ENCODE measurements around the gene GUCD1.
"Not testable (repeated sequence)": the region's sequence is repeated elsewhere in the genome, so short reads cannot be mapped to it uniquely, and the experiment has no call there.

Gene GUCD1

DNA sequence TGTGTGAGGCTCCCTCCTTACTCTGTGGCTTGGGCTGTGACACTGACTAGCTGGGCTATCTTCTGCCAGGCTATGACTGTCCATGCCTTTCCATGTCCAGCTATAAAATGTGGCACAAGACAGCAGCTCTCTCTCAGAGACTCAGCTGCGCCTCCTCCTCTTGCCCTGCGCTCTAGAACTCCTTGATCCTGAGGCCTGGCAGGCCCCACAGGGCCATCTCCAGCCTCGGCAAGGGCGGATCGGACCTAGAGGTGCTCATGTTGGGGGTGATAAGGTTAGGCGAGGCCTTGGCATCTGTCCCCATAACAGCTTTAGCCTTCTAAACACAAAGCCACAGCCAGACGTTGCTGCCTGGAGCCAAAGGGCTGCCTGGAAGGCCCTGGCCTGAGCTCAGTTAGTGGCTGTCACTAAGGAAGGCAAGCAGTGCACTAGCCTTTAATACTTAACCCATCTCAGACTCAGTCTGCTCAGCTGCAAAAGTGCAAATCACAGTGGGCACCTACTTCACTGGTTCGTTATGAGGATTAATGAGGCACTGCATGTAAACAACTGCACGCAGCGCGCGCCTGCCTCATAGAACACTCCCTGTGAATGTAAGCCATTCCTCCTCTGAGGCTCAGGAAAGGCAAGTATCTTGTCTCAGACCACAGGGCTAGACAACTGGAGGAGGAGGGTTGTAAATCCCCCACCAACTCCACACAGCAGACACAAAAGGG lies 1.2 kb downstream of the GUCD1 start:
- peaks cover 14% of the 10 kb centered on the region for H3K36me3 ChIP-seq (ENCODE audit: insufficient read depth, low read length)

DNA sequence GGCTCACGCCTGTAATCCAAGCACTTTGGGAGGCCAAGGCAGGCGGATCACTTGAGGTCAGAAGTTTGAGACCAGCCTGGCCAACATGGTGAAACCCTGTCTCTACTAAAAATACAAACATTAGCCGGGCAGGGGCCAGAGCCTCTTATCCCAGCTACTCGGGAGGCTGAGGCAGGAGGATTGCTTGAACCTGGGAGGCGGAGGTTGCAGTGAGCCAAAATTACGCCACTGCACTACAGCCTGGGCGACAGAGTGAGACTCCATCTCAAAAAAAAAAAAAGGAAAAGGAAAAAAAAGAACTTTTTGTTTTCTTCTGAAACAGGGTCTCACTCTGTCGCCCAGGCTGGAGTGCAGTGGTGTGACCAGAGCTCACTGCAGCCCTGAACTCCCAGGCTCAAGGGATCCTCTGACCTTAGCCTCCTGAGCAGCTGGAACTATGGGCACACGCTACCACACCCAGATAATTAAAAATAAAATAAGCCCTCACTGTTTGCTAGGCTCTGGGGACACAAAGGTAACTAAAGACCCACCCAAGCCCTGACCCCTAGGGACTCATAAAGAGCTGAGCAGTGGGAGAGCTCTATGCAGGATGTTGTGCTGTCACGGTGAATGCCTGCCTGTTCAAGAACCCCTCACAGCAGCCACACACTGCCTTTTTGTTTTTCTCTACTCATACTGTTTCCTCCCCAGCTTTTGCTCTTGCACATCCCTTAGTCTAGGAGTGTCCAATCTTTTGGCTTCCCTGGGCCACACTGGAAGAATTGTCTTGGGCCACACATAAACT lies 2.2 kb downstream of the GUCD1 start:
- H3K4me2 ChIP-seq (ENCODE audit: low read length) = peak overlapping the region; percentile 99
- H3K4me1 ChIP-seq (ENCODE audit: control insufficient read depth, insufficient read depth, low read length) = peaks cover 33% of the 10 kb centered on the region
- H3K9ac ChIP-seq (ENCODE audit: low read depth, low read length) = peak overlapping the region; percentile 98
- not testable (repeated sequence) for H3K27me3 ChIP-seq (ENCODE audit: control insufficient read depth, insufficient read depth, low read length); H3K4me3 ChIP-seq (ENCODE audit: low read length); H3K9me3 ChIP-seq (replicated peaks; ENCODE audit: low read length)
- H3K36me3 ChIP-seq (ENCODE audit: insufficient read depth, low read length) = peaks cover 12% of the 10 kb centered on the region

More for the DNA sequence above, 1.2 kb downstream of the GUCD1 start:
- peak overlapping the region; percentile 98 for H3K9ac ChIP-seq (ENCODE audit: low read depth, low read length)
- H3K27me3 ChIP-seq (ENCODE audit: control insufficient read depth, insufficient read depth, low read length) = no peaks in the 10 kb centered on the region
- H3K4me2 ChIP-seq (ENCODE audit: low read length) = peak overlapping the region; percentile 99
- no peaks in the 10 kb centered on the region for H3K9me3 ChIP-seq (replicated peaks; ENCODE audit: low read length)
- peak overlapping the region; percentile 98 for H3K4me3 ChIP-seq (ENCODE audit: low read length)
- peaks cover 33% of the 10 kb centered on the region for H3K4me1 ChIP-seq (ENCODE audit: control insufficient read depth, insufficient read depth, low read length)

DNA sequence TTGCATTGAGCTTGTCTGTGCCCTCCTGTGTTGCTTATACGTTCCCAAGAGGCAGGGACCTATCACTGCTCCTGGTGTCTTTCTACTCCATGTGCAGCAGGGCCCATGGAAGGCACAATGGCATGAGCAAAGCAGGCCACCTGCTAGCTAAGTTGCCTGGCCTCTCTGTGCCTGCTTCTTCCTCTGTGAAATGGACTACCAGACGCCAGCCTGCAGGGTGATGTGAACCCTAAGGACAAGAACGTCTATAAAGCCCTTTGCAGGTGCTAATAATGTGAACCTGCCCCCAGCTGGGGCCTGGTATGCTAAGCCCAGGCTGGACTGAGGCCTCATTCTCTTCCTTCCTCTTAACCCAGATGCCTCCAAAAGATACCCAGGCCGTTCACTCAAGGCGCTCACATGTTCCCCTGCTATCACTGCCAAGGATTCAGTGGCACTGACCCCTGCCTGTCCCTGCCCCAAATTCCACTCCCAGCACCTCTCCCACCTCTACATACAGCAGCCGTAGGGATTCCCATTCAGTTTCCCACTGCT lies 4.0 kb downstream of the GUCD1 start:
- Histone ChIP-seq H3K27me3 (ENCODE audit: control insufficient read depth, insufficient read depth, low read length) (no peaks in the 10 kb centered on the region), H3K4me2 (ENCODE audit: low read length) (no peak overlapping the region), H3K4me3 (ENCODE audit: low read length) (no peak overlapping the region), H3K9me3 (replicated peaks; ENCODE audit: low read length) (no peaks in the 10 kb centered on the region), H3K36me3 (ENCODE audit: insufficient read depth, low read length) (peaks cover 24% of the 10 kb centered on the region), H3K9ac (ENCODE audit: low read depth, low read length) (no peak overlapping the region), H3K4me1 (ENCODE audit: control insufficient read depth, insufficient read depth, low read length) (peaks cover 21% of the 10 kb centered on the region)

DNA sequence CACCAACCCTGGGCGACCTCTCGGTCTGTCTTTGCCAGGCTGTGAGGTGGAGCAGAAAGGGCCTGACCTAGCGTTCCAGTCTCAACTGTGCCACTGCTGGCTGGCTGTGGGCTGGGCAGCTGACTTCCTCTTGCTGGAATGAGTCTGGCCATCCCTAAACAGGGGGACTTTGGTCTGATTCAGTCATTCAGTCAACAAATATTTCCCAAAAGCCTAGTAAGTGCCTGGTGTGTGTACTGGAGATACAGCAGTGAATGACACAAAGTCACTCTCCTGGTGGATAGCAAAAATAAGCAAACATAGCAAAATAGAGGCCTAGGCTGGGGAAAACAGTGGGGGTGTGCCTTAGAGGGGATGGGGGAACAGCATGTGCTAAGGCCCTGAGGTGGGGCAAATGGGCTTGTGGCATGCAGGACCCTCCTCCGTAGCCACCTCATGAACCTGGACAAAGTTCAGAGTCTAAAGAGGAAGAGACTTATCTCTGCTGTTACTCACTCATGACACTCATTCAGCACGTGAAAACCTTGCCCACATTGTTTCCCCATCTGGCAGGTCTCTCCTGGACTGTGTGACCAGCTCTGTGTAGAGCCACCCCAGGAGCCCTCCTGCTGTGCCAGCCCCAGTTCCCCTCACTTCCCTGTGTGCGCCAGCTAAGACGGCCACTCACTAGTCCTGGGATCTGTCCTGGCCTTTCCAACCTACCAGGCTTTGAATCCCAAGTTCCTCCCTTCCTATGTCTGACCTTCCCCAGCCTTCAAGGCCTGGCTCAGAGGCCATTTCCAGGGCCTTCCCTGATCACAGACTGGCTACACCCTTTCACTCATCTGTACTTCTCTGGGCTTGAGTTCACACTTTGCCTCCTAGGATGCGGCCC lies 4.7 kb downstream of the GUCD1 start:
- Histone ChIP-seq H3K27me3 (ENCODE audit: control insufficient read depth, insufficient read depth, low read length) (no peaks in the 10 kb centered on the region), H3K9ac (ENCODE audit: low read depth, low read length) (no peak overlapping the region), H3K4me1 (ENCODE audit: control insufficient read depth, insufficient read depth, low read length) (peaks cover 24% of the 10 kb centered on the region), H3K36me3 (ENCODE audit: insufficient read depth, low read length) (peaks cover 24% of the 10 kb centered on the region), H3K9me3 (replicated peaks; ENCODE audit: low read length) (no peaks in the 10 kb centered on the region), H3K4me2 (ENCODE audit: low read length) (no peak overlapping the region), H3K4me3 (ENCODE audit: low read length) (no peak overlapping the region)

DNA sequence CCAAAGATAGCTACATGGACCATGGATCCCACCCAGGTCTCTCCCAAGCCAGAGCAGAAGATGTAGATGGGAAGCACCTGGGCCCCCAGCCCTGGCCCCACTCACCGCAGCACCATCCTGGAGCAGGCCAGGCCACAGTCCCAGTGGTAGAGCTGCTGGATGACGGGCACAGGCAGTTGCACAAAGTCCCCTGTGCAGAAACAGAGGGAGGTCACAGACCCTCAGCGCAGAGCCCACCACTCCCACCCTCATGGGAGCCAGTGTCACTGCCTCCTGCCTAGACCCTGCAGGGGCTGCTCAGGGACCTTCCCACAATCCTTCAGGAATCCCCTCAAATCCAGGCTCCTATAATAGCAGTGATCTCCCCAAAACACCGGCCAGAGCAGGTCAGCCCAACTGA lies 6.1 kb downstream of the GUCD1 start:
- peaks cover 33% of the 10 kb centered on the region for H3K36me3 ChIP-seq (ENCODE audit: insufficient read depth, low read length)
- H3K9me3 ChIP-seq (replicated peaks; ENCODE audit: low read length) = no peaks in the 10 kb centered on the region
- no peak overlapping the region for H3K4me2 ChIP-seq (ENCODE audit: low read length)
- H3K4me3 ChIP-seq (ENCODE audit: low read length) = no peak overlapping the region
- H3K4me1 ChIP-seq (ENCODE audit: control insufficient read depth, insufficient read depth, low read length) = peaks cover 27% of the 10 kb centered on the region
- no peaks in the 10 kb centered on the region for H3K27me3 ChIP-seq (ENCODE audit: control insufficient read depth, insufficient read depth, low read length)
- no peak overlapping the region for H3K9ac ChIP-seq (ENCODE audit: low read depth, low read length)

DNA sequence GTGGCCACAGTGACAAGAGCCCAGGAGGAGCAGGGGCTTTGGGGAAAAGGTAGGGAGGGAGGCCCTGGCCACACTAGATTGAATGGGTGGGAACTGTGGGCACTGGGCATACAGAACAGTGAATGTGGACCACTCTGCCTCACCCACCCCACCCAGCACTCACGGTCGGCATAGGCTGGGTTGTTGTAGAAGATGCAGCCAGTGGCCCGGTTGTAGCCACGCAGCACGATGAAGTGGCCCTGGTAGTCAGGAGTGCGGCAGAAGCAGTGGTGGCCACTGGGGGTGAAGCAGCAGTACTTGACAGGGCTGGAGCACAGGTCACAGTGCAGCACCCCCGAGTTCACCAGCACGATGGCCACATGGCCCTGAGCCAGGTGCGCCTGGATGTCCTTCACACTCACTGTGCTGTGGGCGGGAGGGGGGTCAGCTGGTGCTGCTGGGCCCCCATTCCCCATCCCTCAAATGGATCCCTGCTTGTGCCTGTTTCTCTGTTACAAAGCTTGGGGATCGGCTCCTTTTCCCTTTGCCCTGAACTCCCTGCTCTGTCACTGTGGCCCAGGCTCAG lies 11.2 kb downstream of the GUCD1 start:
- peaks cover 10% of the 10 kb centered on the region for H3K4me1 ChIP-seq (ENCODE audit: control insufficient read depth, insufficient read depth, low read length)
- no peaks in the 10 kb centered on the region for H3K9me3 ChIP-seq (replicated peaks; ENCODE audit: low read length)
- no peak overlapping the region for H3K4me2 ChIP-seq (ENCODE audit: low read length)
- peaks cover 74% of the 10 kb centered on the region for H3K36me3 ChIP-seq (ENCODE audit: insufficient read depth, low read length)
- no peaks in the 10 kb centered on the region for H3K27me3 ChIP-seq (ENCODE audit: control insufficient read depth, insufficient read depth, low read length)
- H3K4me3 ChIP-seq (ENCODE audit: low read length) = no peak overlapping the region
- H3K9ac ChIP-seq (ENCODE audit: low read depth, low read length) = no peak overlapping the region

DNA sequence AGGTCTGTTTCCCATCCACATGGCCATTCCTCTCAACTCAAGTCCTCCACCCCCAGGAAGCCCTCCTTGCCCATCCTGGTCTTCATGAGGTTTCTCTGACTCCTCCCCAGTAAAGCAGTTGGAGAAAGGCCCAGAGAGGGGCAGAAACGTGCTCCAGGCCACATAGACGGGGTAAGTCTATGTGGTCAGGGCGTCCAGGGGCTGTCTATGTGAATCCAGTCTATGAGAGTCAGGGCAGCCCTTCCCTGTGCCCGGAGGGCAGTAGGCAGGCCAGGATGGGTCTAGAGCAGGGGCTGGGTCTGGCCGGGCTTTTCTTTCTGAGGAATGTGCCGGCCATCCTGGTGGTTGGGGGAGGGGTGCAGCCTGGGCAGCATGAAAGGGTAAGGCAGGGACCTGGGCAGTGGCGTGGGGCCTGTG lies 11.7 kb downstream of the GUCD1 start:
- Histone ChIP-seq H3K4me2 (ENCODE audit: low read length) (no peak overlapping the region), H3K36me3 (ENCODE audit: insufficient read depth, low read length) (peaks cover 71% of the 10 kb centered on the region), H3K9ac (ENCODE audit: low read depth, low read length) (no peak overlapping the region), H3K4me1 (ENCODE audit: control insufficient read depth, insufficient read depth, low read length) (peaks cover 10% of the 10 kb centered on the region), H3K9me3 (replicated peaks; ENCODE audit: low read length) (no peaks in the 10 kb centered on the region), H3K4me3 (ENCODE audit: low read length) (no peak overlapping the region), H3K27me3 (ENCODE audit: control insufficient read depth, insufficient read depth, low read length) (no peaks in the 10 kb centered on the region)

DNA sequence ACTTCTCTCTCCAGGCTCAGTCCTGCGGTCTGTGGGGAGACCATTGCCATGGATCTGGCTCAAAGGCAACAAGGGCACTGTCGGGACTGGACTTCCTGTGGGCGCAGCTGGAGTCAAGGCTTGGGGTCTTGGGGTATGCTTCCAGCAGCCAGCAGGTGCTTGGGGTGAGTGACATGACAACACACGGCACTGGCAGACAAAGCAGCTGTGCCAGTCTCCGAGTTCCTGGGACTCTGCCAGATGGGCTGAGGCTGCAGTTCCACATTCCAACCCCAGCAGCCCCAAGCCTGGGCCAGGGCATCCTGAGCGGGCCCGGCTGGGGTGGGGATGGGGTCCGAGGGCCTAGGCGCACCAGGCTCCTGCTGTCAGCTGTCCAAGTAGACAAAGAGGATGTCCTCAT lies 12.3 kb downstream of the GUCD1 start:
- no peak overlapping the region for H3K4me3 ChIP-seq (ENCODE audit: low read length)
- no peaks in the 10 kb centered on the region for H3K9me3 ChIP-seq (replicated peaks; ENCODE audit: low read length)
- H3K27me3 ChIP-seq (ENCODE audit: control insufficient read depth, insufficient read depth, low read length) = no peaks in the 10 kb centered on the region
- H3K9ac ChIP-seq (ENCODE audit: low read depth, low read length) = no peak overlapping the region
- no peak overlapping the region for H3K4me2 ChIP-seq (ENCODE audit: low read length)
- peaks cover 65% of the 10 kb centered on the region for H3K36me3 ChIP-seq (ENCODE audit: insufficient read depth, low read length)
- H3K4me1 ChIP-seq (ENCODE audit: control insufficient read depth, insufficient read depth, low read length) = peaks cover 10% of the 10 kb centered on the region

DNA sequence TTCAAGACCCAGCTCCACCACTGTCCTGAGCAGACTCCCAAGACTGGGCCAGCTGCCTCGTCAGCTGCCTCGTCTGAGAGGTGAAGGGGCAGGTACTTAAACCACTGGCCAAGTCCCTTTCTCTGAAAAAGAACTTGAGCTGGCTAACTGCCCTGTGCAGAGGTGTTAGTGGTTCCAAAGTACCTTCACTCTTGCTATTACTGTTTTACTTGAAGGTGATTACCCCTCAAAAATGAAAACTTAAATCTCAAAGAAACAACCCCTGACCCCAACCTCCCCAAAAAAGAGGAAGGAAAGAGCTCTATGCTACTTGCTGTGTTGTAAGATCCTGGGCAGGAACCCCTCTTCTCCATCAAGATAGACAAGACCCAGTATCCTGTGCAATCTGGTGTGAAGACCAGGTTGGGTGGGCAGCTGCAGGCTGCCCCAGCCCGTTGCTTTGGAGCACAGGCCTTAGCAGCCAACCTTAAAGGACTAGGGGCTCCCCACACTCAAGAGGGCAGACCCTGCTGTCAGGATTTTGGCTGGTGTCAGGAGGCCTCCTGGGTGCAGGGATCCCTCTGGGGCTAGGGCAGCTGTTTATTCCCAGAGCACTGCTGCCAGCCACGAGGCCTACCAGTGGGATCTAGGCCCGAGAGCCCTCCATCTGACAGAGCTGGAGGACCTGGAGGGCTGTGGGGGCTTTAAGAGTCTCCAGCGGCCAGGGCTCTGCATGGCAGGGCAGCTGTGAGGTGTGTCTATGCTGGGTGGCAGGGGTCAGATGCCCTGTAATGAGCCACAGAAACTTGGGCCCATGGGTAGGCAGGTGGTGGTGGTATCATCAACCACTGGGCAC lies 13.0 kb downstream of the GUCD1 start:
- Histone ChIP-seq H3K4me1 (ENCODE audit: control insufficient read depth, insufficient read depth, low read length) (peaks cover 10% of the 10 kb centered on the region), H3K36me3 (ENCODE audit: insufficient read depth, low read length) (peaks cover 58% of the 10 kb centered on the region), H3K4me2 (ENCODE audit: low read length) (no peak overlapping the region), H3K4me3 (ENCODE audit: low read length) (no peak overlapping the region), H3K27me3 (ENCODE audit: control insufficient read depth, insufficient read depth, low read length) (no peaks in the 10 kb centered on the region), H3K9ac (ENCODE audit: low read depth, low read length) (no peak overlapping the region), H3K9me3 (replicated peaks; ENCODE audit: low read length) (no peaks in the 10 kb centered on the region)

DNA sequence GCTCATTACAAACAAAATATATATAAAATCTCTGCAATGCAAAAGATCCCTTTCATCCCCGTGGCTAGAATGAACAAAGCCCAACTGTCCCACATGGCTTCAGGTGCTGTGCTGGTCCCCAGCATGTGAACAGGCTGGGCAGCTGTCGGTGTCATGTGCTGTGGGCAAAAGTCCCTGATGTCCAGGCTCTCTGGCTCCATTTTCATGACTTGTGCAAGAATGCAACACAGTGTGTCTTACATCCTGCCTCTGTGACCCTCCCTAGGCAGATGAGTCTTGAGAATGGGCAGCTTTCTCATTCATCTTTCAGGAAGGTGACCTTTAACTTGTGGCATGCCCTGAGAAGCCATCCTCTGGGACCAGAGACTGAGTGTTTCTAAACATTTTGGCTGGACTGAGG lies 14.5 kb downstream of the GUCD1 start:
- no peaks in the 10 kb centered on the region for H3K27me3 ChIP-seq (ENCODE audit: control insufficient read depth, insufficient read depth, low read length)
- no peak overlapping the region for H3K9ac ChIP-seq (ENCODE audit: low read depth, low read length)
- no peak overlapping the region for H3K4me3 ChIP-seq (ENCODE audit: low read length)
- no peaks in the 10 kb centered on the region for H3K9me3 ChIP-seq (replicated peaks; ENCODE audit: low read length)
- no peak overlapping the region for H3K4me2 ChIP-seq (ENCODE audit: low read length)
- peaks cover 10% of the 10 kb centered on the region for H3K4me1 ChIP-seq (ENCODE audit: control insufficient read depth, insufficient read depth, low read length)
- H3K36me3 ChIP-seq (ENCODE audit: insufficient read depth, low read length) = peaks cover 50% of the 10 kb centered on the region

Measured in skeletal muscle satellite cell (primary cell).